GM19372 (cell line): ENCODE measurements around the gene FARP2.
A peak's percentile ranks its signal among the peaks of the same experiment; 100 is the strongest.
"Not testable (repeated sequence)": the region's sequence is repeated elsewhere in the genome, so short reads cannot be mapped to it uniquely, and the experiment has no call there.

Source experiments
- ATAC-seq: cut with Tn5 transposase; IDR thresholded peaks from one replicate; pipeline ENCODE4 v1.9.1; 2021; ENCODE audit warnings: mild to moderate bottlenecking, low read depth, moderate library complexity; ENCODE audit not compliant: unreplicated experiment

The FARP2 gene

GRCh38 chr2:241355983-241356870 lies at the start of gene FARP2:
FARP2 (plus strand) TSS chr2:241356285; CDS start chr2:241373108, 16,823 bp downstream.
- ATAC-seq, result peak; percentile 80

- no peak for ATAC-seq
These were observed 49.0 kb upstream of the FARP2 start for GRCh38 chr2:241307055-241307454.

GRCh38 chr2:241308267-241308666 lies 47.8 kb upstream of the FARP2 start:
- no peak for ATAC-seq

- ATAC-seq, result no peak
These were observed 47.1 kb upstream of the FARP2 start for GRCh38 chr2:241308832-241309500.

GRCh38 chr2:241309684-241310117 lies 46.4 kb upstream of the FARP2 start:
- no peak for ATAC-seq

- no peak for ATAC-seq
These were observed 45.0 kb upstream of the FARP2 start for GRCh38 chr2:241310917-241311566.

GRCh38 chr2:241312082-241312481 lies 44.0 kb upstream of the FARP2 start:
- ATAC-seq, result no peak

- ATAC-seq, result no peak
These were observed 42.5 kb upstream of the FARP2 start for GRCh38 chr2:241313543-241314095.

GRCh38 chr2:241314226-241315092 lies 41.6 kb upstream of the FARP2 start:
- ATAC-seq, result no peak

- peak; percentile 66 for ATAC-seq
These were observed 40.8 kb upstream of the FARP2 start, which contains the start of gene HDLBP for GRCh38 chr2:241315093-241315878. HDLBP (minus strand) TSS chr2:241315672; CDS start chr2:241266869, 48,803 bp downstream.

GRCh38 chr2:241315879-241316631 lies 40.0 kb upstream of the FARP2 start, which contains the start of gene SEPTIN2:
SEPTIN2 (plus strand) TSS chr2:241315925; CDS start chr2:241324233, 8,308 bp downstream.
- ATAC-seq, result peak; percentile 37

GRCh38 chr2:241316825-241317224 lies 39.3 kb upstream of the FARP2 start:
- no peak for ATAC-seq

GRCh38 chr2:241317391-241317790 lies 38.7 kb upstream of the FARP2 start:
- ATAC-seq, result no peak

- ATAC-seq, result not testable (repeated sequence)
These were observed 37.3 kb upstream of the FARP2 start for GRCh38 chr2:241318830-241319229.

GRCh38 chr2:241320394-241320793 lies 35.7 kb upstream of the FARP2 start:
- no peak for ATAC-seq

- no peak for ATAC-seq
These were observed 35.1 kb upstream of the FARP2 start for GRCh38 chr2:241321033-241321432.

GRCh38 chr2:241321886-241322285 lies 34.2 kb upstream of the FARP2 start:
- no peak for ATAC-seq

- no peak for ATAC-seq
These were observed 32.3 kb upstream of the FARP2 start for GRCh38 chr2:241323778-241324177.
